Activated CD4-positive, alpha-beta T cell treated with anti-CD3 and anti-CD28 coated beads, Interleukin-2, amount 50 U/mL, for 1 hour (primary cell): ENCODE measurements around the gene DDX11.
"Not testable (repeated sequence)": the region's sequence is repeated elsewhere in the genome, so short reads cannot be mapped to it uniquely, and the experiment has no call there.

ENCODE experiments used
- DNase-seq: peaks from one replicate; pipeline ENCODE4 v3.0.0-alpha.2; 2020

DDX11 gene

DNA sequence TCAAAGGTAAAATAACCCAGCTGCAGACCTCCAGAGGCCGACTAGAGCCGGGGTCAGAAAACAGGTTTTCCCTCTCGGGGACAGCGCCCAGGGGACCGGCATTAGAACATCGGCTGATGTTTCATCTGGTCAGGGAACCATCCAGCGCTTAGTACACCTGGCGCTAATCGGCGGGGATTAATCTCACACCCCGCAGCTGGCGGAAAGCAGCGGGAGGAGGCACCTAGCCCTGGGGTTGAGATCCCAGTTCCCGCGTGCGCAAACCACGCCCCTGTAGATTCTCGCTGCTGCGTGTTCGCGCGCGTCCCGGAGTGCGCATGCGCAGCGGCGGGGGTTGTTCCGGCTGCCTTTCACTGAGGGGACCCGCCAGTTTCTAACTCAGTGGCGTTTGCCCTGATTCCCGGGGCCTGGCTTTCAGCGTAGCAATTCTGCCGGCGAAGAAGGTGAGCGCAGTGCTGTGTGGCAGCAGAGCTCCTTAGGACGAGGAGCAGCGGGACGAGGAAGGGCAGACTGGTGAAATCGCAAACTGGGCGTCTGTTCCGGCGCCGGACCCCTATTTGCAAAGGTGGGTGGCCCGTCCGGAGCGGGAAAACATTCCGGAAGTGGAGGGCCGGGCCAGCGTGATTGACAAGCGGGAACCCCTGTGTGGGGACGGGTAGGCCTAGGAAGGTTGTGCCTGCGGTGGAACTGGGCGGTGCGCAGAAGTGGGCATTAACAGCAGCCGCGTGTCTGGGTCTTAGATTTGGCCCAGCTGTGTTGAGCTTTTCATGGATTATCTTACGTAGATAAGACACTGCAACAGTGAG is at the start of gene DDX11:
DDX11 (plus strand) TSS at position 334 of the 806 bp plus-strand sequence. CDS start 4,534 bp downstream, outside the sequence.
- peak; percentile 90 for DNase-seq

DNA sequence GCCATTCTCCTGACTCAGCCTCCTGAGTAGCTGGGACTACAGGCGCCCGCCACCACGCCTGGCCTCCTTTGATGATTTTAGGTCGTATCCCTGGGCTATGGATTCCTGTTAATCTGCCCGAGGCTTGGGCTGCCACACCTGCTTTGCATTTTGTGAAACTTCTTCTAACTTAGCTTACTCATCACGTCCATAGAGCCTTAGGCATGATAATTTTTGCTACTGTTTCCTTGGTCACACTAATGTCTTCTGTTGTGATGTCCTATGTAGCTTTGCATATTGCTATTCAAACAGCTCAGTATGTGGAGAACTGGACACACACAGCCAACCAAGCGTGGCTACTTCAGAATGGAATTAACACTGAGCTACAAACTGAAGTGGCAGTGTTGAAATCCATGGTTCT is 47.5 kb upstream of the DDX11 start:
- DNase-seq: no peak

GRCh38 chr12:31027006-31027405 is 46.7 kb upstream of the DDX11 start:
- DNase-seq: not testable (repeated sequence)

GRCh38 chr12:31029468-31029867 is 44.2 kb upstream of the DDX11 start:
- DNase-seq: no peak

GRCh38 chr12:31029916-31030562 is 43.6 kb upstream of the DDX11 start:
- no peak for DNase-seq

GRCh38 chr12:31031951-31032335 is 41.7 kb upstream of the DDX11 start:
- DNase-seq: no peak

DNA sequence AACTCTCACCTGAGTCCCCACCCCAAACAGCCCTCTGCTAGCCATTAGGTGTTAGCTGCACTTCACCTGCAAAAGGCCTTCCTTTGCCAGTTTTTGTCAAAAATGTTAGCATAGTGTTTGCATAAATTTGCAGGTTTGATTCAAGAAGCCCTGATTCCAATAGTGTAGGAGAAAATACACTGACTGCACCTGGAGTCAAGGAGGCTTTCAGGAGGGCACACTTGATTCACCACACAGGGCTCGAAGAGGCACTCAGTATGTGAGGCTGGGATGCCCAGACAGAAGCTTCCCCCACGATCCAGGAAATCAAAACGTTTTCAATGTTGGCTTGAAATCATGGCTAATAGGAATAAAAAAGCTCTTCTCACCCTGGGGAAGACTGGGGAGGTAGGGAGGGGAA is 40.5 kb upstream of the DDX11 start:
- no peak for DNase-seq

- no peak for DNase-seq
These were observed 40.0 kb upstream of the DDX11 start for GRCh38 chr12:31033681-31034080.

DNA sequence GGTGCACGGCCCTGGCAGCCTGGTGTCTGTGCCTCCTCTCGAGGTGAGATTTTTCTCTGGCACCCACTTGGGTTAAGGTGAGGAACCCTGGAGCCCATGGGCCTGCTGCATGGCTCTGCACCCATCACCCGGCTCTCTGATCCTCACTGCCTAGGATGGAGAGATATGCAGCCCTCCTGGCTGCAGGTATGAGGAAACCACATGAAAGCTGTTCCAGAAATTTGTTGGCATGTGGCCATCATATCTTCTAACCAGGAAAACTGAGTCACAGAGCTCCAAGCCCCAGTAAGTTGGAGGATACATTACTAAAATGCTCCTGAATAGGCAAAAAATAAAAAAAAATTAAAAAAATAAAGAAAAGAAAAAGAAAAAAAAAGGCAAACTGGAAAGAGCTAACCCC is 39.3 kb upstream of the DDX11 start:
- no peak for DNase-seq

GRCh38 chr12:31035226-31035625 is 38.4 kb upstream of the DDX11 start:
- no peak for DNase-seq

DNA sequence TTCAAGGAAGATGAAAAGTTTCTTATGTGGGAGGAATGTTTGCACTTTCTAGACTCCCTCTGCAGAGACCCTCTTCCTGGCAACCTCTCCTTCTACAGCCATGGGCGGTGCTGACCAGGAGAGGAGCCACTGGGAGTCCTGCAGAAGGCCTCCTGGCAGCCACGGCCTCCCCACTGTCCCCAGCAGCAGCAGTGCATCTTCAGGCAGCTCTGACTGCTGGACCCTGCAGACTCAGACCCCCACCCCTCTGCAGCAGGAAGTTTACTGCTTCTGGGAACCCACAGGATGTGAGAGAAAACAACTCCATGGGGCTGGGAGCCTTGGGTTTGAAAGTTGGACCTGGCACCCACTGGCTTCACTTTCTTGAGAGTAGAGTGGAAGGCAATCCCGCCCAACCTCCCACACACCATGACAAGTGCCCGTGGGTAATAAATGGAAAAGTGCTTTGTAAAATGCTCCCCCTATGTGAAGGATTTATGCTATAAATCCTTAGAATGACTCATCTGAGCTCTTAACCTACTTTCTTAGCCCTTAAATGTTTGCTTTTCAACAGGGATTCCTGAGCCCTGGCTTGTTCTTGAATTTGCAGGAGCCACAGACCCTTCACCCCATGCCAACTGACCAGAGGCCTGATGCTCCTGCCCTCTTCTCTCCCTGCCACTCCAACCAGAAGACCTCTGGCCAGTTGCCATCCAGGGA is 37.5 kb upstream of the DDX11 start:
- DNase-seq: no peak

DNA sequence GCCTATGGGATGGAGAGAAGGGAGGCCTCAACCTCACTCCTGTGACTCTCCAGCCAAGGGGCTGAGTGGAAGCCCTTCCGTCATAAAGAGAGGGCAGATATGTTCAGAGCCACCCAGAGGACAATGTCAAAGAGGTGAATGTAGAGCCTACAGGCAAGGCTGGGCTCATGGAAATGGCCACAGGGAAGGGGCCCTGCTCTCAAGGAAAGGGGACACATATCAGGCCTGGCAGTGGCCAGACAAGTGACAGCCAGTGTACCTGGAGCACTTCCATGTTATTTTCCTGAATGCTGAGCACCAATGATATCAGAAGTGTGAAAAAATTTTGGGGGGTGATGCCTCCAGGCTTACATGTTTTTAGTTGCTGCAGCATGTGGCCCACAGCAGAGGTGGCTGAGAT is 36.6 kb upstream of the DDX11 start:
- no peak for DNase-seq

GRCh38 chr12:31037931-31038330 is 35.7 kb upstream of the DDX11 start:
- no peak for DNase-seq

GRCh38 chr12:31041033-31041564 is 32.6 kb upstream of the DDX11 start:
- DNase-seq: no peak

GRCh38 chr12:31050143-31050542 is 23.5 kb upstream of the DDX11 start:
- DNase-seq: not testable (repeated sequence)

- not testable (repeated sequence) for DNase-seq
These were observed 23.1 kb upstream of the DDX11 start for GRCh38 chr12:31050548-31050947.

GRCh38 chr12:31051692-31052091 is 22.0 kb upstream of the DDX11 start:
- not testable (repeated sequence) for DNase-seq

DNA sequence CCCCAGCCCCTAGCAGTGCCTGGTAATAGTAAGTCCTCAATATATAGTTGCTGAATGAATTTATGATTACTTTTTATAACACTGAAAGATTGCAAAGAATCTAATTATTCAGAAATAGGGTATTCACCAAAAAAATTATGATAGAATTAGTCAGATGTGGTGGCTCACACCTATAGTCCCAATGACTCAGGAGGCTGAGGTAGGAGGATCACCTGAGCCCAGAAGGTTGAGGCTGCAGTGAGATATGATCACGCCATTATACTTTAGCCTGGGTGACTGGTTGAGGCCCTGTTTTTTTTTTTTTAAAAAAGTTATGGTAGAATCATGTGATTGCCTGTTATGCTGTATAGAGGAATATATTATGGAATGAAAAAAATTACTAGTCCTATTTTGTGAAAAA is 21.5 kb upstream of the DDX11 start:
- DNase-seq: not testable (repeated sequence)

GRCh38 chr12:31052666-31053439 is 20.8 kb upstream of the DDX11 start:
- not testable (repeated sequence) for DNase-seq

DNA sequence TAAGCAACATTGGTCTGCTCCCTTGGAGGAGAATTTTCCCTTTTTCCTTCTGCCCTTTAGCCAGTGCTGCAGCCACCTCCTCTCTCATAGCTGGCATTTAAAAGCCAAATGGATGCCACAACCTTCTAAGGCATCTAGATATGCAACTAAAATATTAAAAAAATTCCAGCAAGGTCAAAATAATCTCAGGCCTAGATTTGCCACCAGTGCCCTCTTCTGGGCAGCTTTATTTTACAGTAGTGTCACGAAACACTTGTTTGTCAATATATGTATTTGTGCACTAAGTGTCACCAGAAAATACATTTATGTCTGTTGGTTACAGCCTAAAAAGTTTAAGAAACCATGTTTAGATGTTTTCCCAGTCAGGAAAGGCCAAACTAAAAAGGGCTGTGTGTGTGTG is 19.7 kb upstream of the DDX11 start:
- DNase-seq: not testable (repeated sequence)

DNA sequence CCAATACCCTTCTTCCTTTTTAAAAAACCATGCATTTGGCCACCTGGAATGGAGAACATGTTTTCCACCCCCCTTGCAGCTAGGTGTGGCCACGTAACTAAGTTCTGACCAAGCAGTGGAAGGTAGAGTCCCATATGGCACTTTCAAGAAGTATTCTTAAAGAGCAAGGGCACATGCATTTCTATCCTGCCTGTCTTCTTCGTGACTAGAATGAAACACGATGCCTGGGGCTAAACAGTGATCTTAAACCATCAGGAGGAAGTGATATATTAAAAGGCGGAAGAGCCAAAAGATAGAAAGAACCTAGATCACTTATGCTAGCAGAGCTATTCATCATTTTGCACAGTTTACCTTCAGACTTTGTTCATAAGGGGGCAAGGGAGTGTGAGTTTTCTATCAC is 16.0 kb upstream of the DDX11 start:
- DNase-seq: no peak

GRCh38 chr12:31066196-31066595 is 7.5 kb upstream of the DDX11 start:
- DNase-seq: not testable (repeated sequence)

- DNase-seq: not testable (repeated sequence)
These were observed 6.0 kb upstream of the DDX11 start for GRCh38 chr12:31067656-31068055.
